Measurements from ENCODE around the gene NDUFAF2.

DNA sequence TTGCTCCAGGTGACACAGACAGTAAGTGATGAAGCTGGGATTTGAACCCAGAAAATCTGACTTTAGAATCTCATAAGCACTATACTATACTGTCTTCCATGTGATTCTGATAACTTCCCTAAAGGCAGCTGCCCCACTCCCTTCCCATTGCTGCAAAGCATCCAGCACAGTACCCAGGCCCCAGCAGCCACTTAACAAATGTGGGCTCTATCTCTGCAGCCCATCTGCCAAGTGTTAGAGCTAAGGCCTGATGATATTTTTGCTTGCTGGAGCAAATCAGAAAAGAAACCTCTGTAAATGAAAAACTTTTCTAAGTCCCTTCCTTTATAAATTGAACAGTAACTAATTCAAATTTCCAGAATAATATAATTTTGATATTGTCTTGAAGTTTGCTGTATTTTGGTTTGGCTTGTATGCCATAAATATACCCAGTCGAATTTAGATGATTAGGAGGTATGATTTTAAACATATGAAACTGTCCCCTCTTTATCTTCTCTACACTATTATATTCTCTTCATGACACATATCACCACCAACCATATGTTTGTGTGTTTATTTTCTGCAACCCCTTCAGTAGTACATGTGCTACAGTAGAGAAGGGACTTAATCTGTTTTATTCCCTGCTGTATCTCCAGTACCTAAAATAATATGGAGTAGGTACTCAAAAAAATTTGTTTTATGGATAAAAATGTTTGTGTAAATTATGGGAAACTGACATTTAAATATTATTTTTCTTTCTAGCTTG lies 153.4 kb downstream of the NDUFAF2 start:
- no peak for TF ChIP-seq POLR2A (IDR thresholded peaks at IDR 0.05; ENCODE audit: low read length)
- TF ChIP-seq GATA1 (IDR thresholded peaks at IDR 0.05; ENCODE audit: low read depth, low read length): no peak
